Memory B cell (primary cell): ENCODE results near the gene CD48.

Source experiments
- ATAC-seq: fragments of 150-1000 bp; cut with Tn5 transposase; 2 replicates; pipeline ENCODE4 v1.10.0; 2021; ENCODE audit warnings: low read depth, mild to moderate bottlenecking, moderate library complexity
- DNase-seq, 2 donors: peaks; one replicate each; pipeline ENCODE4 v3.0.0; 2022; ENCODE audit warnings: low spot score in 2 of 2
- H3K27ac Mint-ChIP-seq: one replicate; pipeline ENCODE4 v1.8.0; 2022; ENCODE audit warnings: mild to moderate bottlenecking, moderate library complexity, mixed read lengths
- H3K27me3 Mint-ChIP-seq: one replicate; pipeline ENCODE4 v1.8.0; 2022; ENCODE audit warnings: mixed read lengths
- H3K36me3 Mint-ChIP-seq: one replicate; pipeline ENCODE4 v1.8.0; 2022; ENCODE audit warnings: mild to moderate bottlenecking, mixed read lengths
- H3K4me1 Mint-ChIP-seq: one replicate; pipeline ENCODE4 v1.8.0; 2022; ENCODE audit warnings: mixed read lengths
- H3K4me3 Mint-ChIP-seq: one replicate; pipeline ENCODE4 v1.8.0; 2022; ENCODE audit warnings: mild to moderate bottlenecking, moderate library complexity, mixed read lengths
- H3K9me3 Mint-ChIP-seq: one replicate; pipeline ENCODE4 v1.8.0; 2022; ENCODE audit warnings: mixed read lengths

Gene CD48

GRCh38 chr1:160711602-160712311 is at the start of gene CD48:
Gene CD48, minus strand, starts transcription at chr1:160711822. Its CDS starts 59 bp downstream, at chr1:160711763.
- H3K36me3 Mint-ChIP-seq, result no peaks in the 10 kb centered on the region
- H3K27ac Mint-ChIP-seq, result no peak within 1 kb of the TSS
- H3K4me3 Mint-ChIP-seq, result no peak within 1 kb of the TSS
- no peaks in the 10 kb centered on the region for H3K27me3 Mint-ChIP-seq
- H3K9me3 Mint-ChIP-seq, result no peaks in the 10 kb centered on the region
- peak; percentile 30 to 31 for DNase-seq
- peak; percentile 55 for ATAC-seq
- H3K4me1 Mint-ChIP-seq, result peaks cover 16% of the 10 kb centered on the region

GRCh38 chr1:160761046-160761445 is 49.4 kb upstream of the CD48 start:
- Mint-ChIP-seq H3K27me3 (no peaks in the 10 kb centered on the region), H3K4me1 (no peaks in the 10 kb centered on the region), H3K4me3 (no peak overlapping the region), H3K36me3 (peaks cover 2% of the 10 kb centered on the region), H3K27ac (no peak overlapping the region), H3K9me3 (no peaks in the 10 kb centered on the region)
- ATAC-seq (no peak), DNase-seq (no peak)

- DNase-seq (no peak), ATAC-seq (no peak)
- no peaks in the 10 kb centered on the region for H3K27me3 Mint-ChIP-seq
- no peaks in the 10 kb centered on the region for H3K9me3 Mint-ChIP-seq
- no peaks in the 10 kb centered on the region for H3K4me1 Mint-ChIP-seq
- H3K4me3 Mint-ChIP-seq, result no peak overlapping the region
- H3K36me3 Mint-ChIP-seq, result peaks cover 3% of the 10 kb centered on the region
- H3K27ac Mint-ChIP-seq, result no peak overlapping the region
These were observed 48.1 kb upstream of the CD48 start for GRCh38 chr1:160759740-160760139.

- Mint-ChIP-seq H3K27me3 (no peaks in the 10 kb centered on the region), H3K27ac (no peak overlapping the region), H3K4me1 (no peaks in the 10 kb centered on the region), H3K9me3 (no peaks in the 10 kb centered on the region), H3K36me3 (peaks cover 3% of the 10 kb centered on the region), H3K4me3 (no peak overlapping the region)
- DNase-seq (no peak), ATAC-seq (no peak)
These were observed 46.9 kb upstream of the CD48 start for GRCh38 chr1:160758521-160758920.

GRCh38 chr1:160756849-160757201 is 45.2 kb upstream of the CD48 start:
- Mint-ChIP-seq H3K4me1 (no peaks in the 10 kb centered on the region), H3K9me3 (no peaks in the 10 kb centered on the region), H3K27me3 (no peaks in the 10 kb centered on the region), H3K4me3 (no peak overlapping the region), H3K27ac (no peak overlapping the region), H3K36me3 (peaks cover 3% of the 10 kb centered on the region)
- ATAC-seq (no peak), DNase-seq (no peak)

GRCh38 chr1:160755911-160756848 is 44.6 kb upstream of the CD48 start:
- H3K4me3 Mint-ChIP-seq, result no peak overlapping the region
- H3K36me3 Mint-ChIP-seq, result peaks cover 3% of the 10 kb centered on the region
- no peak overlapping the region for H3K27ac Mint-ChIP-seq
- H3K4me1 Mint-ChIP-seq, result no peaks in the 10 kb centered on the region
- H3K9me3 Mint-ChIP-seq, result no peaks in the 10 kb centered on the region
- ATAC-seq (no peak), DNase-seq (no peak)
- H3K27me3 Mint-ChIP-seq, result no peaks in the 10 kb centered on the region

- Mint-ChIP-seq H3K27me3 (no peaks in the 10 kb centered on the region), H3K4me1 (no peaks in the 10 kb centered on the region), H3K9me3 (no peaks in the 10 kb centered on the region), H3K4me3 (no peak overlapping the region), H3K36me3 (peaks cover 4% of the 10 kb centered on the region), H3K27ac (no peak overlapping the region)
- DNase-seq, result no peak
- ATAC-seq, result no peak
These were observed 43.8 kb upstream of the CD48 start for GRCh38 chr1:160755461-160755860.

GRCh38 chr1:160753594-160753993 is 42.0 kb upstream of the CD48 start:
- Mint-ChIP-seq H3K27ac (no peak overlapping the region), H3K4me1 (peaks cover 4% of the 10 kb centered on the region), H3K9me3 (no peaks in the 10 kb centered on the region), H3K36me3 (peaks cover 5% of the 10 kb centered on the region), H3K4me3 (no peak overlapping the region), H3K27me3 (no peaks in the 10 kb centered on the region)
- DNase-seq, result no peak
- no peak for ATAC-seq

- Mint-ChIP-seq H3K4me3 (no peak overlapping the region), H3K9me3 (no peaks in the 10 kb centered on the region), H3K36me3 (peaks cover 5% of the 10 kb centered on the region), H3K27ac (no peak overlapping the region), H3K4me1 (peaks cover 8% of the 10 kb centered on the region), H3K27me3 (no peaks in the 10 kb centered on the region)
- ATAC-seq, result no peak
- DNase-seq, result no peak
These were observed 41.3 kb upstream of the CD48 start for GRCh38 chr1:160752924-160753323.

GRCh38 chr1:160752406-160752805 is 40.8 kb upstream of the CD48 start:
- Mint-ChIP-seq H3K4me1 (peaks cover 8% of the 10 kb centered on the region), H3K9me3 (no peaks in the 10 kb centered on the region), H3K27ac (peak overlapping the region; percentile 53), H3K36me3 (peaks cover 5% of the 10 kb centered on the region), H3K27me3 (no peaks in the 10 kb centered on the region), H3K4me3 (no peak overlapping the region)
- DNase-seq, result no peak
- ATAC-seq, result no peak

- no peaks in the 10 kb centered on the region for H3K27me3 Mint-ChIP-seq
- H3K9me3 Mint-ChIP-seq, result no peaks in the 10 kb centered on the region
- ATAC-seq (no peak), DNase-seq (no peak)
- no peak overlapping the region for H3K4me3 Mint-ChIP-seq
- peaks cover 4% of the 10 kb centered on the region for H3K36me3 Mint-ChIP-seq
- H3K27ac Mint-ChIP-seq, result peak overlapping the region; percentile 47
- peaks cover 8% of the 10 kb centered on the region for H3K4me1 Mint-ChIP-seq
These were observed 39.0 kb upstream of the CD48 start for GRCh38 chr1:160750608-160751007.

- peaks cover 16% of the 10 kb centered on the region for H3K4me1 Mint-ChIP-seq
- no peaks in the 10 kb centered on the region for H3K9me3 Mint-ChIP-seq
- H3K36me3 Mint-ChIP-seq, result peaks cover 4% of the 10 kb centered on the region
- peak overlapping the region; percentile 37 for H3K27ac Mint-ChIP-seq
- DNase-seq, result no peak
- H3K4me3 Mint-ChIP-seq, result no peak overlapping the region
- no peaks in the 10 kb centered on the region for H3K27me3 Mint-ChIP-seq
- ATAC-seq, result no peak
These were observed 37.3 kb upstream of the CD48 start for GRCh38 chr1:160748878-160749269.

GRCh38 chr1:160748181-160748877 is 36.7 kb upstream of the CD48 start:
- DNase-seq, result no peak
- H3K4me1 Mint-ChIP-seq, result peaks cover 20% of the 10 kb centered on the region
- H3K4me3 Mint-ChIP-seq, result no peak overlapping the region
- no peaks in the 10 kb centered on the region for H3K27me3 Mint-ChIP-seq
- H3K27ac Mint-ChIP-seq, result no peak overlapping the region
- peaks cover 4% of the 10 kb centered on the region for H3K36me3 Mint-ChIP-seq
- H3K9me3 Mint-ChIP-seq, result no peaks in the 10 kb centered on the region
- ATAC-seq, result no peak

- Mint-ChIP-seq H3K36me3 (peaks cover 4% of the 10 kb centered on the region), H3K4me1 (peaks cover 25% of the 10 kb centered on the region)
These were observed 36.1 kb upstream of the CD48 start for GRCh38 chr1:160747717-160748116.

More at GRCh38 chr1:160747717-160748116, 36.1 kb upstream of the CD48 start:
- H3K9me3 Mint-ChIP-seq, result no peaks in the 10 kb centered on the region
- DNase-seq (no peak), ATAC-seq (no peak)
- no peaks in the 10 kb centered on the region for H3K27me3 Mint-ChIP-seq
- no peak overlapping the region for H3K4me3 Mint-ChIP-seq
- no peak overlapping the region for H3K27ac Mint-ChIP-seq
